Stimulated activated CD4-positive, alpha-beta T cell treated with anti-CD3 and anti-CD28 coated beads, Interleukin-4, amount 100 ng/mL, for 4 hours (primary cell): ENCODE data around the gene ANKRD11.

Experiments
- DNase-seq, 2 experiments: peaks; one replicate each; pipeline ENCODE4 v3.0.0-alpha.2; 2020

The ANKRD11 gene

DNA sequence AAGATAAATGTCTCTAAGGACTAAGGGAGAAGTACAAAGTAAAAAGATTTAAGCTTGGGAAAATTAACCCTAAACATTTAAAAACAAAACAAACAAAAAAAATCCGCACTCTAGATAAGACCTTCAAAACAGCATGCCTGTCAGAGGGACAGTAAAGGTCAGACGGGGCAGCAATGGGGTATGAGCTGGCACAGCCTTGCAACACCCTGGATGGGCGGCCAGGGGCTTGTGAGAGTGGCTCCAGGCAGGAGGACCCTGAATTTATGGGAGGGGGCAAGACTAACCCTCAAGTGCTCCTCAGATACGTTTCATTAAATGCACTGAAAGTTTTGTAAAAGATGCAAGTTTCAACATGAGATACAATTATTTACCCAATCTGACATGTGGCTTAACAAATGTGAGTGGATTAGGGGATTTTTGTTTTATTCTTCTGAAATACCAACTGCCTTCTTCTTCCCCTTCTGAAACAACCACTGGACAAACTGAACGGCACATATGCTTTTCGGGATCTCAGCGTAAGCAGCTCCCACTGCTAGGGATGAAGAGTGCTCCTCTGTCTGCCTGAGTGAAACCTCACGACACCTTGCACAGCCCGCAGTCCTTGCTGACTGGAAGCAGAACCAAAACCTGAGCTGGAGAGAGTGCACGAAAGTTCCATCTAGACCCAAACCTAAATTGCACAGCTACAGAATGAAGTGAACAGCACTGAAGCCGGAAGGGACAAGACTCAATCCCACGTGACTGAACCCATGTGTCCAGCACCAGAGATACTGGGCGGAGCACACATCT lies 128.4 kb downstream of the ANKRD11 start:
- no peak for DNase-seq

DNA sequence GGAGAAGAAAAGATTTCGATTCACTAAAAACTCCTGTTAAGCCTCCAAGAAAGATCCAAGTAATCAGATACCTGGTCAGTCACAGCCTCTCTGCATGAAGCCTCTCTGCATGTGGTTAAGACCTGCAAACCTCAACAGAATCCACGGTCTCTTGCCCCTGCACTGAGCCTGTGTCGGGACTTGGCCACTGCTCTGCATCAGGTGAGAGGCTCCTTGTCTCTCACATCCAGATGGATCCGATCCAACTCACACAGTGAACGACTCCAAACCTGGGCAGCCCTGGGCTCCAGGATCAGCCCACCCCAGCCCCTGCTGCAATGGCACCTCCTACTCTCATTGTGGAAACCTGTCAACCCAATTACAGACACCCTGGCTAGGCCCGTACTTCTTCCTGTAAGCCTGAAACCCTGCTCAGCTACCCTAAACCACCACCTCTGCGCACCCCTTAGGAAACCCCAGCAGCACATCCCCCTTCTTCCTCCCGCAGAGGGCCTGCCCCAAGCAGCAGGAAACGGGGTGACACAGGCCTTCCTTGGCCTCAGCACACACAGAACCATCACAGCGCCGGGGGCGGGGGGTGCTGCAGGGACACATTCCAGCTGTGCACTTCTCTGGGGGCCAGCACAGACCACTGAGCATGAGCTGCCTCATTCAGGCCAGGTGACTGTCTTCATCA lies 129.5 kb downstream of the ANKRD11 start:
- peak; percentile 59 to 75 for DNase-seq

DNA sequence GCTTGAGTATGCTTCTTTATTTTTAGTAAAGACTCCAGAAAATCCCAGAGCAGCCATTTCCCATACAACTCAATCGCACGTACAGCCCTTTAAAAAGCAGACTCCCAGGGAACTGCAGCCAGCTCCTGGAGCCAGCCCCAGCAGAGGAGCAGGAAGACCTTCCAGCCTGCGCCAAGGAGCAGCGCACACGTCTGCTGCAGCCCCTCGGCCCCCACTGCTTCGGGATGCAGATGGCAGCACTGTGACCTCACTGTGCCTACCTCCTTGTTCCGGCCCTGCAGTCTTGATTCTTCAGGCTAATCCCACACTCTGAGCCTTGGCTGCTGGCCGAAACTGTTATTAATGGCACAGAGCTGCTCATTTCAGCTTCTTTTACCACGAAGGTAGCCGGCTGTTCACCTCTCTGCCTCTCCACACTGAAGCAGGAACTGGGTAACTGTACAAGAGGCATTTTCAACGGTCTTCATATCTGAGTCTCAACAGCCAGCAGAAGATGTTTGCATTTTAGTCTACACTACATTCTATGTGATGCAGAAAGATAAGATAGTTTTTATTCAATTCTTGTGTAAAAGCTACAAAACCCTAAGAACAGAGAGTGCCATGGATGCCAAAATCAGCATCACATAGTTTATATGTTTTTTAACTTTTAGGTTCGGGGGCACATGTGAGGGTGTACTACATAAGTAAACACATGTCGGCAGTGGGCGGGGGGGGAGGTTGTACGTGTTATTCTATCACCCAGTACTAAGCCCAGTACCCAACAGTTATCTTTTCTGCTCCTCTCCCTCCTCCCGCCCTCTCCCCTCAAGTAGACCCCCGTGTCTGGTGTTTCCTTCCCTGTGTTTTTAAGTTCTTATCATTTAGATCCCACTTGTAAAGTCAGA lies 130.9 kb downstream of the ANKRD11 start:
- DNase-seq = no peak

DNA sequence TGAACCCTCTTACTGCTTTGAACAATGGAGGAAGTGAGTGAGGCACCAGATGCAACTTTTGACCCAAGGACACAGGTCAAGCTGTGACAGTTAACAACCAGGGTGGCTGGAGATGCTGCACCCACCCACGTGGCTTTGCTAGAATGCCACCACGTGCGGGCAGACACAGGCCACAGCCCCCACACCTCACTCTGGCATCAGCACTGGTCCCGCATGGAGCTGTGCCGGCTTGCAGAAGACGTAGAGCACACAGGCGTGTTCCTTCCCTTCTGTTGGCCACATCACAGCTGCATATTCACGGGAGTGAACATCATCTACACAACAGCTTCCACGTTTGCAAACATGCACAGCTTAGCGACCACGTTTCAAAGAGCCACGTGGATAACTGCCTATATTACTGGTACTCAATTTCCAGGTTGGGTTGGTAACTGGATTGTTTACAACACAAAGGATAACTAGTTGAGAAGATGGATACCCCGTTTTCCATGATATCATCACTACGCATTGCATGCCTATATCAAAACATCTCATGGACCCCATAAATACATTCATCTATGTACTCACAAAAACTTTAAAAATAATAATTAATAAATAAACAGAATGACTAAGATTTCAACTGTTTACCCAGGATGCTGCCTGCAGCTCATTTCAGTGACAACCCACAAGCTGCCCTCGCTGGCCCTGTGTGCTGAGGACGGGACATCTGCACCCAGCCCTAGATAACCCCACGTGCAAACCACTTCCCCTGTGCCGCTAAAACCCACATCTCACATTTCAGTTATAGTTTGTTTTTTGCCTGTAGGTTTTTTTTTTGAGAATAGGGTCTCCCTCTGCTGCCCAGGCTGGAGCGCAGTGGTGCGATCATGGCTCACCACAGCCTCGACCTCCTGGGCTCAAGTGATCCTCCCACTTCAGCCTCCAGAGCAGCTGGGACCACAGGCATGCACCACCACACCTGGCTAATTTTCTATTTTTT lies 132.0 kb downstream of the ANKRD11 start:
- DNase-seq = no peak

DNA sequence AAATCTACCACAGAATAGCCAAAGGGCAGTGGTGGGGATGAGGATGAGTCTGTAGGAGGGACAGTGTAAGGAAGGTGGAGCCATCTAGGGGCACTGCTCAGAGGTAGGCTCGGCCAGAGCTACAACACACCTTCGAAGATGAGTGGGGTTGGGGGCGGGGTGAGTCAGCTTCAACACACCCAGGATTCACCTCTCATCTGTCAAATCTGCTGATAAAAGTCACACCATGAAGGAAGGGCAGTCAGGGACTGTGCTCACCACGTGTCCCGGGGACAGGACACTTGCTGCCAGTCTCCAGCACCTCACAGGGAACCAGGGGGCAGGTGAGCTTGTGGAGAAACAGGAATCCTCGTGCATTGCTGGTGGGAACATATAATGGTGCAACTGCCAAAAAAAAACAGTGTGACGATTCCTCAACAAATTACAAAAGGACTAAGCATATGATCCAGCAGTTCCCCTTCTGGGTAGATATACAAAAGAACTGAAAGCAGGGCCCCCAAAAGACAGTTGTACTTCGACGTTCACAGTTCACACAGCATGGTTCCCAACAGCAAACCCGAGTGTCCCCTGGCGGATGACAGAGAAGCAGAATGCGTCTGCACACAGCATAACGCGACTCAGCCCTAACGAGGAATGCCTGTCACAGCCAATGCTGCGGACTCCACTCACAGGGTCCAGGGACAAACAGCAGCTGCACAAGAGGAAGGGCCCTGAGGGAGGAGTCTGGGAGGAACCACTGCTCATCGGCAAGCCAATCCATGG lies 133.1 kb downstream of the ANKRD11 start:
- DNase-seq = peak; percentile 63 to 75

DNA sequence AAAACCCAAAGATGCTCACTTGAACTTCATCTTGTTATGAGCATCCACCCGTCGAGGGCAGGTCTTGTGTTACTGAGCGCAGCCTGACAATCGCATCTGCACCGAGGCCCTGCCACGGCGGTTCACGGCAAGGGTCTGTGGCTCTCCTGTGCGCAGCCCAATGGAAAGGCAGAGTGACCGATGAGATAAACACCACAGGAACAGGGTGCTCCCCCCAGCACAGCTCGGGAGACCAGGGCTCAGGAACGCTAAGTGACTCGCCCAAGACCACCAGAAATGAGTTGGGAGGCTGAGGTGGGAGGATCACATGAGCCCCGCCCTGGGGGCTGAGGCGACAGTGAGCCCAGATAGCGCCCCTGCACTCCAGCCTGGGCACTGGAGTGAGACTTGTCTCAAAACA lies 134.7 kb downstream of the ANKRD11 start:
- DNase-seq = no peak

DNA sequence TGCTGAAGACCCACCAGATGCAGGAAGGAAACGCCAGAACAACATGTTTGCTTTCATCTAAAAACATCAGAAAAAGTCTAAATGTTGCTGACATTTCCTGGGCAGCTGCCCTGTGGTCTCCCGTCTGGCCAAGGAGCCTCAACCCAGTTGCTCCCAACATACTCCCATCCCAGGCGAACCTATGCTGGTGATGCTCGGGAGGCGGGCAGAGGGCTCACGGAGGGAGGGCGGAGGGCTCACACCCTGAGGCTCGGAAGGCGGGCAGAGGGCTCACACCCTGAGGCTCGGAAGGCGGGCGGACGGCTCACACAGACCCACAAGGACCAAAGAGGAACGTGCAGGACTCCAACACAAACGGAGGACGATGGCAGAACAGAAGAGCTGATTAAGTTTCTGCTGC lies 135.4 kb downstream of the ANKRD11 start:
- DNase-seq = no peak

DNA sequence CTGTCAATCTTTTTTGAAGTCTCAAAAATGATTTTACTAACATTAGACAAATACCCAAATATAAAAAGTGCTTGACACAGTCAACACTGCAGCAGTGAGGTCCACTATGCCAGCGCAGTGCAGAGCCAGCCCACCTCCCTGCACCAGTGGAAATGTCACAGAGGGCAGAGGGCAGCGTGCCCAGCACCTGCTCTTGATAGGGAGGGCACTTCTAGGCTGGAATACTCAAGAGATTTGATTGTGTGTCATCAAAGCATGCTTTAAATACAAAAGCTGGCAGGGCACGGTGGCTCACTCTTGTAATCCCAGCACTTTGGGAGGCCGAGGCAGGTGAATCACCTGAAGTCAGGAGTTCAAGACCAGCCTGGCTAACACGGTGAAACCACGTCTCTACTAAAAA lies 136.0 kb downstream of the ANKRD11 start:
- DNase-seq = no peak

DNA sequence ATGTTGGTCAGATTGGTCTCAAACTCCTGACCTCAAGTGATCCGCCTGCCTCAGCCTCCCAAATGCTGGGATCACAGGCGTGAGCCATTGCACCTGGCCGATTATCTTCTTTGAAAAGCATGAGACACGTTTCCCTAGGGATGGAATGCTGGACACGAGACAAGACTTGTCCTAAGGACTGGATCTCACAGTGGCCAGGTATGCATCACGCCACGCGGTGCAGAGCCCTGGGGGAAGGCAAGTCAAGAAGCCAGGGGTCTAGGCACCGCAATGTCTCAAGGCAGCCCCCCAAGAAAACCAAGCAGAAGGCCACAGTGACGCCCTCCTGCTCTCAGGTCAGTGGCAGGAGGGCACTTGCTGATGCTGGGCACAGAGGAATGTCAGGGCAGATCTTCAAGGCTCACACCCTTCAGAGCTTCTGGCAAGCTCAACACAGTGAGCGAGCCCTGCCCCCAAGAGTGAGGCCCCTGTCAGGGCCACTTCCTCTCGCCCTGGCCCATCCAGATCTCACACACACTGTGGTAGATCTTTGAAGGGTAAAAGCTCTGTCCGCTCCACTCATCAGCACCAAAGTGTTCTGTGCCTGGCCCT lies 138.2 kb downstream of the ANKRD11 start:
- no peak for DNase-seq

DNA sequence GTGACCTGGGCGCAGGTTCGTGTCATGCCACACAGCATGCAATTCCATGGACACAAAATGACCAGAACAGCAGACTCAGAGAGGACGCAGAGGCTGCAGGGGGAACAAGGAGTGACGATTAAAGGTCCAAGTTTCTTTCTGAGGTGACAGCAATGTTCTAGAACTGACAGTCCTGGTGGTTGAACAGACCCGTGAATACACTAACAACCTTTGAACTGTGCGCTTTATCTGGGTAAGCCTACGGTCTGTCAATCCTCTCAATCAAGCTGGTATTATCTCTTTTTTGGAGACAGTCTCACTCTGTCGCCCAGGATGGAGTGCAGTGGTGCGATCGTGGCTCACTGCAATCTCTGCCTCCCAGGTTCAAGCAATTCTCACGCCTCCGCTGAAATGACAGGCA lies 138.7 kb downstream of the ANKRD11 start:
- no peak for DNase-seq

DNA sequence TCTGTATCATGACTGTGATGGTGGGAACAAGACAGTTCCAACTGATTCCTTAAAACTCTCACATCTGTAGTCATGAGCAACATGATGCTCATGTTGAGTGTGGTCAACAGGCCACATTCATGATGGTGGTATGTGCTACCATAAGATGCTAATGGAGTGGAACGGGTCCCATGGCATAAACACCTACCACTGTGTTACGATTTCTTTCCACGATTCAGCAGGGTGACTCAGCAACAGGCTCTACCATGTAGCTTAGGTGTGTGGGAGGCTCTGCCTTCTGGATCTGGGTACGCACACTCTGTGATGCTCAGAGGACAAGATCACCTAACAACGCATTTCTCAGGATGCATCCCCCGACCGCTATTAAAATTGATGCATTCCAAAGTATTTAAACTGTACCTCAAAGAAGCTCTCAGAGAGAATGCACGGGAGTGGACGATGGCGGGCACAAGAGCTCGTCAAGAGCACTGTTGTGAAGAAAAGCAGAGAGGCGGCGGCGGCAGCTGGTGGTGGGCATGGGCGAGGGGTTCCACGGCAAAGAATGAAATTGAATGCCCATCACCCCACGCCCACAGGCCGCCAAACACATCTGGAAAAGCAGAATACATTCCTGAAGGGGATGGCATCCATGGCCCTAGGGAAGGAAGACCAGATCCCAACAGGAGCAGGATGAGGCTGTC lies 139.5 kb downstream of the ANKRD11 start:
- peak; percentile 25 to 77 for DNase-seq

DNA sequence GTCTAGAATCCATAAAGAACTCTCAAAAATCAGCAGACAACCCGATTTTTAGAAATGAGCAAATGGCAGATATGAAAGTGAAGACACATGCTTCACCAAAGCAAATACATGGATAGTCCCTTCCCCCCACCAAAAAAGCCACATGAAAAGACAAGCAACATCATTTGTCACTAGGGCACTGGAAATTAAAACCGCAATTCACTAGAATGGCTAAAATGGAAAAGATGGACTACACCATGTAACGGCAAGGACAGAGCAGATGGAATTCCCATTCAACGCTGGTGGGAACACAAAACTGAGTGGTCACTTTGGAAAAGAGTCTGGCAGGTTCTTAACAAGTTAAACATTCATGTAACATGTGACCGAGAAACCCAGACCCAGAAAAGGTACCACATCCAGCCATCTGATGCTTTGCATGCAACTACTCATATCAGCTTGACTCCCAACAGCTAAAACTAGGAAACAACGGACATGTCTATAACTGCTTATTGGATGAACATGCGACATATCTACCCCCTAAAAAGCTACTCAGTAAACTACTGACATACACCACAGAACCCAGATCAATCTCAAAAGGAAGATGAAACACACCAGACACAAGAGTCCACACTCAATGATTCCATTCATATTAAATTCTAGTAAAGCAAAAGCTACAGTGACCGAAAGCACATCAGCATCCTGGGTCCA lies 140.3 kb downstream of the ANKRD11 start:
- DNase-seq = no peak

DNA sequence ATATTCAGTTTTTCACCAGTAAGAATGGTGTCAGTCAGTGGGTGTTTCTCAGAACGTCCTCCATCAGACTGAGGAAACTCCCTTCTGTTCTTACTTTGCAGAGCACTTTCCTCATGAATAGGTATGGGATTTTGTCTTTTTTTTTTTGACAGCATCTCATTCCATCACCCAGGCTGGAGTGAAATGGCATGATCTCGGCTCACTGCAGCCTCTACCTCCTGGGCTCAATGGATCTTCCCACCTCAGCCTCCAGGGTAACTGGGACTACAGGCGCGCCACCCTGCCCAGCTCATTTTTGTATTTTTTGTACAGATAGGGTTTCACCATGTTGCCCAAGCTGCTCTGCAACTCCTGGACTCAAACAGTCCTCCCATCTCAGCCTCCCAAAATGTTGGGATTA lies 142.6 kb downstream of the ANKRD11 start:
- DNase-seq = no peak

DNA sequence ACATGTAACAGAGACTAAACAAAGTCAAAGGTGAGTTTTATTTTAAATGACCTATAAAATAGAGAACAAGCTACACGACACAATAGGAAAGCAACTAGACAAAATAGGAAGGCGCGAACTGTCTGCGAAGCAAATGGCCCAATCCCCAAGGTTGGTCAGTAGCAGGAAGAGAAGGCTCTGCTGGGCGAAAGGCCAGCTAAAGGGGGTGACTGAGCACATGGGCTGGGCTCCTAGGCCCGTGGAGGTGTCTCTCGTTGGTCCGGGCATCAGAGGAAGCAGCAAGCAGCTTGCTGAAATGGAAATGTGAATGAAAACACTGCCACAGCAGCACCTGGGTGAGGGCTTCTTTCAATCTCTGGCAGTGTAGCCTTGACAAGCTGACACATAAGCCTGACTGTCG lies 143.5 kb downstream of the ANKRD11 start:
- no peak for DNase-seq

DNA sequence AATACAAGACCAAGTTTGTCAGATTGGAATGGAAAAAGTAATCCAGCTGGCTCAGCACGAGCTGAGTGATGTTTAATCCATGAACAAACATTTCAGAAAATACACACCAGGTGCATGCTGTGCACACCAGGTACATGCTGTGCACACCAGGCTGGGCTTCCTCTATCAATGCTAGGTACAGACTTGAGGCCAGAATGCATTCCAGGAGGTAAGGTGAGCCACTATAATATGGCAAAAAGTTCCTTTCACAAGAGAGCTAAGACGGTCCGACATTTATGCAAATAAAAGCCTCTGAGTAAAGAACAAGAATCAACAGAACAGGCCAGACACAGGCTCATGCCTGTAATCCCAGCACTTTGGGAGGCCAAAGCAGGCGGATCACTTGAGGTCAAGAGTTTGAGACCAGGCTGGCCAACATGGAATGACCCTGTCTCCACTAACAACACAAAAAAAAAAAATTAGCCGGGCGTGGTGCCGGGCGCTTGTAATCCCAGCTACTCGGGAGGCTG lies 144.7 kb downstream of the ANKRD11 start:
- DNase-seq = no peak

DNA sequence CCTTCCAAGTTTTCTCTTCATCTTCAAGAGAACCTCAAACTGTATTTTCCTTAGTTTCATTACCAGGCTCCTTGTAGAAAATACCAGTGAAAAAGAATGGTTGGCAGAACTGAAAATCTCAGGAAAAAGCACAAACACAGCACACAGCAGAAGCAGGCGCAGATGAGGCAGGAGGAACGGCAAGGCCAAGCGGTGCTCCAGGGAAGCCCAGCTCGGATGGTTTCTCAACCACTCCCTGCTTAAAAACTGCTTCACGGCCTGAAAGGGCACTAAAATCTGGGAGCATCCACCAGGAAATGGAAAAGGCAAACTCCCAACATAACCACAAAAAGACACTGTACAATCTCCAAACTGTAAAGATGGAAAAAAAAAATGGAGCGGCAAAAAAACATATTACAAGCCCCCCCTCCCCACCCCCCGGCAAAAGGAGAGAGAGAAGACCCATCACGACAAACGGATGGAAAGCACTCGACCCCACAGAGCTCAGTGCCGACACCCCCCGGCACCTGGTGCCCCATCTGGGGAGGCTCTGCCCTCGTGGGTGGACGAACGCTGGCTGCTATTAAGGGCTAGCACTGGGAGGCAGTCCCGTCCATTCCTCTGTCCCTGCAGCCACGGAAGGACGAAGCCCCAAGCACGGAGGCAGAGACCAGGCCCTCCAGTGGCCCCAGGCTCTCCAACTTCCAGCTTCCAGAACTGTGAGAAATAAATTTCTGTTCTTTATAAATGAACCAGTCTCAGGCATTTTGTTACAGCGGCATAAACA lies 145.3 kb downstream of the ANKRD11 start:
- DNase-seq = no peak

DNA sequence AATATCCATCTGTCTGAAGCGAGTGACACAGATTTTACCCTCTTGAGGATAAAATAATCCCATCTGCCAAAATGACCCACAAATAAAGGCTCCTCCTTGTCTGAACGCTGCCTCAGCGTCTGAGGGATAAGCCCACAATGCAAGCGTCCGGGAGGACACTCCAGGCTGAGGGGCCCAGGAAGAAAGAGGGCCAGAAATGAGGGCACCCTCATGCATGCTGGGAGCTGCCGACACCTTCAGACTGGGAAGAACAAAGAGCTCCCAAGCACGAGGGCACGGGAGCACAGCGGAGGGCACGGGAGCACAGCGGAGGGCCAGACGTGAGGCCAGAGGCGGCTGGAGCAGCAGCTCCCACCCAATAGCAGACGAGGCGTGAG lies 145.9 kb downstream of the ANKRD11 start:
- no peak for DNase-seq

DNA sequence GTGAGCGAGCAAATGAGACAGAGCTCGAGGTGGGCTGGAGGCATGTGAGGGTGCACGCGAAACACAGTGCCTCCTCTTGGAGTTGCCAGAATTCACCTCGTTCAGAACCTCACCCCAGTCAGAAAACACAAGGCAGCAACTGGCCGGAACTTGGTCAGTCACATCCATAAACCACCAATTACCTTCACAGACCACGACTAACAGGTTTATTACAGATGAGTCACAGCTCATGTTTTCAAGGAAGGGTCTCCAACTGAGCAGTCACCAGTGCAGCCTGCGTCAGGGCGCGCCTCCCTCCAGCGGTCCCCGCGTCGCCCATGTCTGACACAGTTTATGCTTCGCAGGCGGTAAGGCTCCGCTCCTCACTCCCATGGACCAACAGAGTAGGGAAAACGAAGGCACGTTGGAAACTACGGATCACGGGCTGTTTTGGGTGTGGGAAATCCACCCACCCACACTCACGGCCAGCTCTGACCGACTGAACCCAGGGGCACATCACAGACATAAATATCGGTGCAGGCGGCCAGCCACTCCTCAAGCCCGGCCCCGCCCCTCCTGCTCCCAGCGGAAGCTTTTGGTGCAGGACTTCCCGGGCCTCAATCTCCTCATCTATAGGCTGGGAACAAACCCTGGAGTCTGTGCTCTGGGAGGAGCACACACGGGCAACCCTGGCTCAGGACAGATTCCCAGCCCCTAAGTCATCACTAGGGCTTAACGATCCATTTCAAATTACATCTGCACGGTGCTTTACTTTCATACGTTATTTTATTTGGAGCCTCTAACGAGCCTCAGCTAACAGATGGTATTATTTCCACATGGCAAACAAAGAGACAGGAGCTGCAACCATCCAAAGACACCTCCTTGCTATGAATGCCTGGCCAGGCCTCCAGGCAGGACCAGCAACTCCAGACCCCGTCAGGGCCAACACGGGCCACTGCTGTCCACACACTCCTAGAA lies 146.6 kb downstream of the ANKRD11 start:
- DNase-seq = no peak
